IgD-negative memory B cell (primary cell): ENCODE measurements around the gene EVI5. TPM values are rescaled to one million over a fixed set of nuclear protein-coding genes. Genes with fewer than 3 reads are reported as not detected.
A peak's percentile ranks its signal among the peaks of the same experiment; 100 is the strongest.
"Not testable (repeated sequence)": the region's sequence is repeated elsewhere in the genome, so short reads cannot be mapped to it uniquely, and the experiment has no call there.

Experiments
- H3K27ac Mint-ChIP-seq, 3 donors: one replicate each; pipeline ENCODE4 v1.8.0; 2020 to 2022; ENCODE audit warnings: mild to moderate bottlenecking in 3 of 3, mixed read lengths in 3 of 3, moderate library complexity in 1 of 3
- H3K27me3 Mint-ChIP-seq: one replicate; pipeline ENCODE4 v1.8.0; 2021; ENCODE audit warnings: mixed read lengths
- H3K36me3 Mint-ChIP-seq: one replicate; pipeline ENCODE4 v1.8.0; 2020; ENCODE audit warnings: mild to moderate bottlenecking, mixed read lengths
- H3K4me1 Mint-ChIP-seq, 3 donors: one replicate each; pipeline ENCODE4 v1.8.0; 2020 to 2022; ENCODE audit warnings: mixed read lengths in 3 of 3, mild to moderate bottlenecking in 1 of 3
- H3K4me3 Mint-ChIP-seq, 4 donors: one replicate each; pipeline ENCODE4 v1.8.0; 2020 to 2022; ENCODE audit warnings: mild to moderate bottlenecking in 4 of 4, mixed read lengths in 4 of 4, moderate library complexity in 3 of 4
- H3K9me3 Mint-ChIP-seq, 3 donors: one replicate each; pipeline ENCODE4 v1.8.0; 2020 to 2021; ENCODE audit warnings: mixed read lengths in 3 of 3, mild to moderate bottlenecking in 1 of 3
- polyA plus RNA-seq: library from polyadenylated mRNA; unstranded; fragments of 300-500 nt; fragmentation: Illumina TruSeq; gene quantifications from one replicate; pipeline ENCODE4 v1.2.3, GENCODE V29; 2021

The EVI5 gene
- polyA plus RNA-seq, 1 donor from 2014 or later, result 4.8 TPM

DNA sequence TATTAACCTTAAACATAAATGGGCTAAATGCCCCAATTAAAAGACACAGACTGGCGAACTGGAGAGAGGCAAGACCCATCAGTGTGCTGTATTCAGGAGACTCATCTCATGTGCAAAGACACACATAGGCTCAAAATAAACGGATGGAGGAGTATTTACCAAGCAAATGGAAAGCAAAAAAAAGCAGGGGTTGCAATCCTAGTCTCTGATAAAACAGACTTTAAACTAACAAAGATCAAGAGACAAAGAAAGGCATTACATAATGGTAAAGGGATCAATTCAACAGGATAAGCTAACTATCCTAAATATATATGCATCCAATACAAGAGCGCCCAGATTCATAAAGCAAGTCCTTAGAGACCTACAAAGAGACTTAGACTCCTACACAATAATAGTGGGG lies 253.0 kb downstream of the EVI5 start:
- H3K4me3 Mint-ChIP-seq, H3K9me3 Mint-ChIP-seq, H3K27me3 Mint-ChIP-seq: not testable (repeated sequence)
- H3K4me1 Mint-ChIP-seq, result peaks cover 8 to 20% (median 11%) of the 10 kb centered on the region in 3 donors
- H3K27ac Mint-ChIP-seq, result peak overlapping the region in 1 of 3 donors; percentile 3
- peaks cover 15% of the 10 kb centered on the region for H3K36me3 Mint-ChIP-seq

DNA sequence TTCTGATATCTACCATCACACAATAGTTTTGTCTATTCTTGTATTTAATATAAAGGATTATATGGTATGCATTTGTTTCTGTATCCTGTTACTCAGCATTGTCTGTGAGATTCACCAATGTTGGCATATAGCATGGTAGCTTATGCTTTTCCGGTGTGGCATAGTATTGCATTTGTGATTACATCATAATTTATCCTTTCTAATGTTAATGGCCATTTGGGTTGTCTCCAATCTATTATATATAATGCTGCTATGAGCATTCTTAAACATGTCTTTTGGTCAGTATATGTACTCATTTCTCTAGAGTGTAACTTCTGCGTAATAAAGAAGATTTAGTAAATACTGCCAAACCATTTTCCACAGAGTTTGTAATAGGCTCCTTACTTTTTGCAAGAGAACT lies 257.2 kb downstream of the EVI5 start:
- no peaks in the 10 kb centered on the region for H3K9me3 Mint-ChIP-seq
- peaks cover 20% of the 10 kb centered on the region for H3K36me3 Mint-ChIP-seq
- H3K4me1 Mint-ChIP-seq, result peaks cover 0 to 6% (median 5%) of the 10 kb centered on the region in 3 donors
- no peaks in the 10 kb centered on the region for H3K27me3 Mint-ChIP-seq
- H3K4me3 Mint-ChIP-seq, result no peak overlapping the region
- H3K27ac Mint-ChIP-seq, result no peak overlapping the region

DNA sequence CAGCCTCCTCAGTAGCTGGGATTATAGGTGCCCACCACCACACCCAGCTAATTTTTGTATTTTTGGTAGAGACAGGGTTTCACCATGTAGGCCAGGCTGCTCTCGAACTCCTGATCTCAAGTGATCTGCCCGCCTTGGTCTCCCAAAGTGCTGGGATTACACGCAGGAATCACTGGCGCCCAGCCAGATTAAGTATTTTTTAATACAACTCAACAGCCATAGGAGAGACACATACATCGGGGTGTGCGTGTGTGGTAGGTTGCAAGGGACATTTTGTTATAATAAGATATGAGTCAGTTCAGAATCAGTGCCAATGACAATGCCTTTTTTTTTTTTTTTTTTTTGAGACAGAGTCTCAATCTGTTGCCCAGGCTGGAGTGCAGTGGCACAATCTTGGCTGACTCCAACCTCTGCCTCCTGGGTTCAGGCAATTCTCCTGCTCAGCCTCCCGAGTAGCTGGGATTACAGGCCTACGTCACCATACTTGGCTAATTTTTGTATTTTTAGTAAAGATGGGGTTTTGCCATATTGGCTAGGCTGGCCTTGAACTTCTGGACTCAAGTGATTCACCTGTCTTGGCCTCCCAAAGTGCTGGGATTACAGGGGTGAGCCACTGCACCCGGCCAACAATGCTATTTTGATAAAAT lies 259.8 kb downstream of the EVI5 start:
- not testable (repeated sequence) for H3K4me1 Mint-ChIP-seq, H3K4me3 Mint-ChIP-seq, H3K9me3 Mint-ChIP-seq, H3K27me3 Mint-ChIP-seq, H3K27ac Mint-ChIP-seq
- peaks cover 14% of the 10 kb centered on the region for H3K36me3 Mint-ChIP-seq

DNA sequence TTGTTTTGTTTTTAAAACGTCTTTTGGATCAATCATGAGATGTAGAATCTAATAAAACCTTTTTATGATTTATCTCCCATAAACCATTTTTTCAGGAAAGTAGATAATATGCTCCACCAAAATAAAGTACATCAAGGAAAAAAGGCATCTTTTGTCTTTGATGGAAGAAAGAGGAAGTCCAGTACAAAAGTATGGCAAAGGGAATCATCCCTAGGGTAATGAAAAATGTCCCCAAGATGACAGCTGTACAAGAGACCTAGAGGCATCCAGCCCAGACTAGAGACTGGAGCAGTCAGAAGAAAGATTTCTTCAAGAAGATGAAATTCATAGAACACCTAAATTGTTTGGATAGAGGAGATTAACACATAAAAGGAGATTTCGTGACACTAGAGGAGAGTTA lies 265.9 kb downstream of the EVI5 start:
- Mint-ChIP-seq H3K4me3 (no peak overlapping the region), H3K27ac (no peak overlapping the region), H3K36me3 (peaks cover 4% of the 10 kb centered on the region), H3K27me3 (no peaks in the 10 kb centered on the region), H3K9me3 (no peaks in the 10 kb centered on the region), H3K4me1 (no peaks in the 10 kb centered on the region)

DNA sequence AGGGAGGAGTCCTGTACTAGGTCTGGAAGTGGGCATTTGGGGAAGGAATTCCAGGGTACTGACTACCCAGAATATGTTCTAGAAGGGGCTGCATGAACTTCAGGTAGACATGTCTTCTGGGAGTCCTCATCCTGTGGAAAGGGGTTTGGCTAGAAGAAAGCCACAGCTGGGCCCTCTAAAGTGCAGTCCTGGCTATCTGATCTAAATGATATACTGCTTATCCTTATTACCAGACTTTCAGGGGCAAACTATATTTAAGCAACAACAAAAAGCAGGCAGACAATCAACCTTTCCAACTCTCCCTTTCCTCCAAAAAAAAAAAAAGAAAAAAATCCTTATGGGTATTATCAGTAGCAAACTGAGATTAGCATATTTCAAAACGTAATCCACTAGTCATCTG lies 268.3 kb downstream of the EVI5 start:
- Mint-ChIP-seq H3K27ac (no peak overlapping the region), H3K36me3 (peaks cover 10% of the 10 kb centered on the region), H3K4me3 (no peak overlapping the region), H3K27me3 (no peaks in the 10 kb centered on the region), H3K4me1 (no peaks in the 10 kb centered on the region), H3K9me3 (peaks cover 0 to 2% (median 0%) of the 10 kb centered on the region in 3 donors)

DNA sequence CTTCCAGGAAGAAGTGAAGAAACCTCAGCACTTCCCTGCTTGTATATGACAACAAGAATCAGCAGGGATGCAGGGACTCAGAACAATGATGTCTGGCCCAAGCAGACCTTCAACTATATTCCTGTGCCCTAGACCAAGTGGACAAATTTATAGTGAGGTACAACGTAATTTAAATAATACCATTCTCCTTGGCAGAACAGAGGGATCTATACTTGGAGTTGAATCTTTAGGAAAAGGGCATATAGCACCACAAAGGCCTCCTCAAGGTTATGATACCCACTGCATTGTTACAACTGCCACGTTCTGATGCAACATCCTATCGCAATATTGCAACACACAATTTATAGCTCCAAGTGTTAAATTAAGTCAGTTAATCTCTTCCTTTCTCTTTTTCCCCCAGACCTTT lies 269.1 kb downstream of the EVI5 start:
- no peaks in the 10 kb centered on the region for H3K4me1 Mint-ChIP-seq
- peaks cover 10% of the 10 kb centered on the region for H3K36me3 Mint-ChIP-seq
- no peak overlapping the region for H3K4me3 Mint-ChIP-seq
- peaks cover 0 to 2% (median 0%) of the 10 kb centered on the region in 3 donors for H3K9me3 Mint-ChIP-seq
- no peaks in the 10 kb centered on the region for H3K27me3 Mint-ChIP-seq
- H3K27ac Mint-ChIP-seq, result no peak overlapping the region

DNA sequence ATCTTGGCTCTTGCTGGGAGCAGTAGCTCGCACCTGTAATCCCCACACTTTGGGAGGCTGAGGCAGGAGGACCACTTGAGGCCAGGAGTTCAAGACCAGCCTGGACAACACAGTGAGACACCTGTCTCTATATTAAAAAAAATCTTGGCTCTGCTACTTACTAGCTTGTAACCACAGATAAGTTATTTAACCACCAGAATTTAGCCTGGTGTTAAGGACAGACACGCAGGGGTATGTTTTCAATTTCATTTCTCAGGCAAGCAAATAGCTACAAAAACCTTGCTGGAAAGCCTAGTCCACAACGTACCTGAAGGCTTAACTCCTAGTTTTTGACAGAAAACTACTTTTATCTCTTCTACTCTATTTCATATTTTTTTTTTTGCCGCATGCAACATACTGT lies 273.4 kb downstream of the EVI5 start:
- Mint-ChIP-seq H3K36me3 (peaks cover 11% of the 10 kb centered on the region), H3K9me3 (peaks cover 0 to 2% (median 0%) of the 10 kb centered on the region in 3 donors), H3K27me3 (no peaks in the 10 kb centered on the region), H3K4me3 (no peak overlapping the region), H3K4me1 (peaks cover 0 to 1% (median 0%) of the 10 kb centered on the region in 3 donors), H3K27ac (no peak overlapping the region)

DNA sequence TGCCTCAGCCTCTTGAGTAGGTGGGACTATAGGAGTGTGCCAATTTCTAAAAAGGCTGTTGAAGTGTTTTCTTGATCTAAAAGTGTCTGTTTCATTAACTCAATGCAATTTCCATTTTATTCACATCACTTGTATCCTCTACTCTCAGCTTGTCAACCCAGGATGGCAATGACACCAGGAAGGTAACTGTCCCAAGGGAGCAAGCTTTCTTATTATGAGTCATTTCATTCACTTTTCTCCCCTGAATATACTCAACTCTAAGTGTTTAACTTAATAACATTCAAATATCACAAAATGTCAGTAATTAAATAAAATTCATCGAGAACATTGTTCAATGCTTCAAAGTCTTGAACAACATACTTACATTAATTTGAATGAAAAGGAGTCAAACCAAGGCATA lies 275.3 kb downstream of the EVI5 start:
- Mint-ChIP-seq H3K4me1 (peaks cover 0 to 1% (median 0%) of the 10 kb centered on the region in 3 donors), H3K9me3 (peaks cover 0 to 2% (median 0%) of the 10 kb centered on the region in 3 donors), H3K4me3 (no peak overlapping the region), H3K36me3 (peaks cover 13% of the 10 kb centered on the region), H3K27ac (no peak overlapping the region), H3K27me3 (no peaks in the 10 kb centered on the region)

DNA sequence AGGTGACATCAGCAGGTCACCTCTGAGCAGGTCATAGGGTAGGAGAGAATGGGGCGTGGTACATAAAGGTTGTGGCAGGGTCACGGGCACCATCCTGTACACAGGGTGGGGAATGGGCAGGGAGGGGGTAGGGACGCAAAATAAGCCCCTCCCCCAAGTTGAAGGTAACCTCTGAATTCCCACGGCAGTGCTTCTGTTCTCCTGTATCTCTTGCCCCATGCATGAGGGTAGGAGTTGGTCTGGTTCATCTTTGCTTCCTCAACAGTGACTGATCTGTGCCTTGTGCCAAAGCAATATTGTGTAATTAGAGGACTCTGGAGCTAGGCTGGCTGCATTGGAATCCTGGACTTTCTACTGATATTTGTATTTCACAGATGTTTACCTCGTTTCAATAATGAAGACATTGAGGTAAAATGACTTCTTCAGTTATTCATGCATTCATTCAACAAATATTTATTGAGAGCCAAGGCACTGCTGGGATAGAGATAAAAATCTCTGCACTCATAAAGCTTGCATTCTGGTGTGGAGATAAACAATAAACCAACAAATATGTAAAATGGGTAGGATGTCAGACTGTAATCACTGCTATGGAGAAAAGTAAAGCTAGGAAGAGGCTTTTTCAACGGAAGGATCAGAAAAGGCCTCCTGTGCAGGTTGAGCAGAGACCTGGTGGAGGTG lies 279.8 kb downstream of the EVI5 start:
- H3K9me3 Mint-ChIP-seq, result no peaks in the 10 kb centered on the region
- no peaks in the 10 kb centered on the region for H3K27me3 Mint-ChIP-seq
- H3K36me3 Mint-ChIP-seq, result peaks cover 6% of the 10 kb centered on the region
- H3K27ac Mint-ChIP-seq, result peak overlapping the region in 1 of 3 donors; percentile 57
- no peak overlapping the region for H3K4me3 Mint-ChIP-seq
- H3K4me1 Mint-ChIP-seq, result peaks cover 0 to 9% (median 6%) of the 10 kb centered on the region in 3 donors

DNA sequence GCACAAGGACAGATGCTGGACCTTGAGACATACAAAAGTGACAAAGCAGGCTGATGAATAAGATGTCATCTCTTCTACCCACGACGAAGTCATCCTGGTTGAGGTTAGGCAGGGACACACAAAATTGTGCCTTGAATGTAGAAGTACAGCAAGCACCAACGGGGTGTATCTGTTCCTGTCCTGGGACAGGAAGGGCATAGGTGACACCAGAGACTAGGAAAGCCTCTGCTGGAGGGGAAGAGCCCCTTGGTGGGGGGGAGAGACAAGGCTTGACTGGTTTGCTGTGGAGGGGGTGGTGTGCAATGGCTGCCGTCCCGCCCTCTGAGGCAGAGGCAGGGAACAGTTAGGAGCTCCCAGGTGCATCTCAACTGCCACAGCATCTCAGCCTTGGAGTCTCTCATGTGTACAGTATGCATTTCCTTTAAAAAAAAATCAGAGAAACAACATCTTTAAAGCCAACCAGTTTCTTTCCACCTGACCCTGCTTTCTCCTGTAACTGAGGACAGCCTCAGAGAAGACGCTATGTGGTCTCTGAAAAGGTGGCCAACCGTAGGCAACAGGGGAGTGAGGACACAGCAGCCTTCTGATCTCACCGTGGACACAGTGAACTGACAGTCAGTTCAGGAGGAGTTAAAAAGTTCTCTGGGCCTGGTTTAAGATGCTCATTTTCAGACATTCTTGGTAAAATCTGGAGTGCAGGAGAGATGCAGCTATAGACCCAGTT lies 280.5 kb downstream of the EVI5 start:
- Mint-ChIP-seq H3K4me1 (peaks cover 0 to 9% (median 6%) of the 10 kb centered on the region in 3 donors), H3K4me3 (no peak overlapping the region), H3K27me3 (no peaks in the 10 kb centered on the region), H3K9me3 (no peaks in the 10 kb centered on the region), H3K36me3 (peaks cover 5% of the 10 kb centered on the region), H3K27ac (peak overlapping the region in 2 of 3 donors; percentile 31 to 57)

DNA sequence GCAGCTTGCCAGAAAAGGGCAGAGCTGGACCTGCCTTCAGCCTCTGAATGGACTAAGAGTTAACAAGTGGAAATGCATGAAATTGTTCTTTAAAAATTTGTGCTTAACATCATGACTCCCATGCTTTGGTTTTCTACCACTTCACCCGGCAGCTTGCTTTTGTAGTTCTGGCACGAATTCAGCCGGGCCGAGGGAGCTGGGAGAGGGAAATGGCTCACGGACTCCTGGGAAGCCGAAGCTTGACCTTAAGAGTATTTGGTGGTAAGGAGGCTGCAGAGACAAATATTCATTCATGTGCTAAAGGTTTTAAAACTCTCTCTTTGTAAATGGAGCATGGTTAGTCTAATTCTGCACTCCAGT lies 281.0 kb downstream of the EVI5 start:
- Mint-ChIP-seq H3K9me3 (no peaks in the 10 kb centered on the region), H3K4me1 (peaks cover 0 to 9% (median 4%) of the 10 kb centered on the region in 3 donors), H3K4me3 (no peak overlapping the region), H3K27me3 (no peaks in the 10 kb centered on the region), H3K27ac (peak overlapping the region in 1 of 3 donors; percentile 31), H3K36me3 (peaks cover 2% of the 10 kb centered on the region)

DNA sequence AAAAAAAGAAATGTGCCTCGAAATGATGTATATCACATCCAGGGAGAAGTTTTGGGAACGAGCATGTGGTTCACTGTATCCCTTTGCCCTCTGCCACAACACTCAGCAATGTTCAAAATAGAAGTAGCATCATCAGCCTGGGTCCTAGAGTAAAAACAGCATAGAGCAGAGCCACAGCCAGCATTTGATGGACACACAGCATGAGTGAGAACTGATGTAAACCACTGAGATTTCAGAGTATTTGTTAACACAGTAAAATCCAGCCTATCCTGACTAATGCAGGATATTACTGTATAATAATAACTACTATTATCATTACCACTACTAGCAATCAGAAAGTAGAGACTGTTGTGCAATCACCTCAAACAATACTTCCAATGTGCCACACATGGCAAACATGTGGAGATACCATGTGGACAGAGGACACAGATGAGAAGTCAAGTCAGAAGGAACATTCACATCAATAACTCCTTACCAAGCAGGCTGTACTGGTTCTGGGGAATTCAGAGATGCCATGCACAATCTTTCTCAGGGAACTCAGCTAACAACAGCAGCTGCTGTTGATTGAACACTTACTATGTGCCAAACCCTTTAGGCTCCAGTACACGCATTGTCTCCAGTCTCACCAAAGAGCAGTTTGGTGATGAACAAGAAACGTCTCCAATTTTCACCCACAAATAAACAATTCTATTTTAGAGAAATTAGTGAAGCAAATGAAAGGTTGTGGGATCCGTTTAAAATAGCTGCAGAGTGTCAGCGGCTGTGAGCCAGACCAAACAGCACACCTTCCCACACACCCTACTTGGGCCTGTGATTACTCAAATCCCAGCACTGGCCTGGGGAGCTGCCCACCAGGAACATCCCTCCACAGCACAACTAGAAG lies 281.6 kb downstream of the EVI5 start:
- Mint-ChIP-seq H3K27ac (no peak overlapping the region), H3K27me3 (no peaks in the 10 kb centered on the region), H3K4me3 (no peak overlapping the region), H3K36me3 (peaks cover 2% of the 10 kb centered on the region), H3K9me3 (no peaks in the 10 kb centered on the region), H3K4me1 (peaks cover 0 to 9% (median 4%) of the 10 kb centered on the region in 3 donors)

DNA sequence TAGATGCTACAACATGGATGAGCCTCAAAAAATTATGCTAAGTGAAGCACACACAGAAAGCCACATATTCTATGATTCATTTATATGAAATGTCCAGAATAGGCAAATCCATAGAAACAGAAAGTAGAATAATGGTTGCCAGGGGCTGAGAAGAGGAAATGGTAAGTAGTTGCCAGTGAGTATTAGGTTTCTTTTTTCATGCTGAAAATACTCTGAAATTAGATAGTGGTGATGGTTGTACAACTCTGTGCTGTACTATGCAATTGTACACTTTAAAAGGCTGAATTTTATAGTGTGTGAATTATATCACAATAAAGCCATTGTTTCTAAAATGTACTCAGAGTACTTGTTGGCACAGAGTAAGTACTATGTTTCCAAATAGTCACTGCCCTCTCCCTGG lies 282.7 kb downstream of the EVI5 start:
- H3K27me3 Mint-ChIP-seq, result peaks cover 1% of the 10 kb centered on the region
- H3K9me3 Mint-ChIP-seq, result no peaks in the 10 kb centered on the region
- H3K4me3 Mint-ChIP-seq, result peak overlapping the region in 1 of 4 donors; percentile 25
- peaks cover 2% of the 10 kb centered on the region for H3K36me3 Mint-ChIP-seq
- H3K27ac Mint-ChIP-seq, result no peak overlapping the region
- peaks cover 0 to 9% (median 4%) of the 10 kb centered on the region in 3 donors for H3K4me1 Mint-ChIP-seq

DNA sequence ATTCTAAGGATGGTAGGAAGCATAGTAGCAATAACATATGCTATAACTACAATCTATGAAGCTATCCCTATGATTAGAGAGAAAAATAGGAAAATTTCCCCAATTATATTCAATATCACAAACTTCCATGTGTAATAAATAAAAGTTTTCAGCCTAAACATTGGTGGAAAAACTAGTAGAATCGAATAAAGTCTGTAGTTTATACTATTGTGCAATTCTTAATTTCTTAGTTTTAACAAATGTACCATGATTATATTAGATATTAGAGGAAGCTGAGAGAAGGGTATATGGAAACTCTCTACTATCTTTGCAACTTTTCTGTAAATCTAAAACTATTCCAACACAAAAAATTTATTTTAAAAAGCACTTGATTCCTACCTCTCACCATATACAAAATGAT lies 284.4 kb downstream of the EVI5 start:
- Mint-ChIP-seq H3K27ac (no peak overlapping the region), H3K4me3 (no peak overlapping the region), H3K36me3 (no peaks in the 10 kb centered on the region), H3K27me3 (peaks cover 1% of the 10 kb centered on the region), H3K4me1 (peaks cover 0 to 9% (median 4%) of the 10 kb centered on the region in 3 donors), H3K9me3 (no peaks in the 10 kb centered on the region)
